Progenitor cell of endocrine pancreas (in vitro differentiated cells): ENCODE data around the gene PLCG1. TPM values are rescaled to one million over a fixed set of nuclear protein-coding genes. Genes with fewer than 3 reads are reported as not detected.

ENCODE experiments used
- DNase-seq: peaks from one replicate; pipeline ENCODE4 v3.0.0; 2021; ENCODE audit warnings: low spot score; ENCODE audit not compliant: unreplicated experiment
- H3K27ac Mint-ChIP-seq: 2 replicates; pipeline ENCODE4 v1.8.0; 2021; ENCODE audit warnings: mild to moderate bottlenecking, moderate library complexity, mixed read lengths
- H3K27me3 Mint-ChIP-seq: 2 replicates; pipeline ENCODE4 v1.8.0; 2021; ENCODE audit warnings: mixed read lengths
- H3K36me3 Mint-ChIP-seq: 2 replicates; pipeline ENCODE4 v1.8.0; 2022; ENCODE audit warnings: mixed read lengths; ENCODE audit not compliant: insufficient read depth
- H3K4me1 Mint-ChIP-seq: 2 replicates; pipeline ENCODE4 v1.8.0; 2021; ENCODE audit warnings: low read depth, mixed read lengths
- H3K4me3 Mint-ChIP-seq: 2 replicates; pipeline ENCODE4 v1.8.0; 2021; ENCODE audit warnings: low read depth, mild to moderate bottlenecking, moderate library complexity, mixed read lengths
- H3K9me3 Mint-ChIP-seq: 2 replicates; pipeline ENCODE4 v1.8.0; 2021; ENCODE audit warnings: low read depth, mixed read lengths
- CTCF ChIP-seq: fragments of 200-600 bp; sonication (generic); IDR thresholded peaks from one replicate; pipeline ENCODE4 v1.5.0; 2021; ENCODE audit warnings: antibody characterized with exemption, mild to moderate bottlenecking; ENCODE audit not compliant: unreplicated experiment
- total RNA-seq: library from RNA; stranded (reverse); gene quantifications from 2 replicates; pipeline ENCODE4 v1.2.1, GENCODE V29; 2021

The PLCG1 gene
- total RNA-seq, 1 donor from 2014 or later, result 395 TPM

GRCh38 chr20:41155261-41155660 lies 17.9 kb downstream of the PLCG1 start:
- no peak for TF ChIP-seq CTCF
- peak overlapping the region; percentile 67 for H3K27ac Mint-ChIP-seq
- no peak overlapping the region for H3K4me3 Mint-ChIP-seq
- H3K27me3 Mint-ChIP-seq, result no peaks in the 10 kb centered on the region
- H3K36me3 Mint-ChIP-seq, result peaks cover 5% of the 10 kb centered on the region
- H3K4me1 Mint-ChIP-seq, result peaks cover 33% of the 10 kb centered on the region
- DNase-seq, result no peak
- no peaks in the 10 kb centered on the region for H3K9me3 Mint-ChIP-seq

- peak overlapping the region; percentile 83 for H3K27ac Mint-ChIP-seq
- H3K36me3 Mint-ChIP-seq, result peaks cover 10% of the 10 kb centered on the region
- TF ChIP-seq CTCF, result no peak
- H3K4me1 Mint-ChIP-seq, result peaks cover 23% of the 10 kb centered on the region
- H3K27me3 Mint-ChIP-seq, result no peaks in the 10 kb centered on the region
- H3K4me3 Mint-ChIP-seq, result no peak overlapping the region
- no peak for DNase-seq
- H3K9me3 Mint-ChIP-seq, result no peaks in the 10 kb centered on the region
These were observed 20.8 kb downstream of the PLCG1 start for GRCh38 chr20:41158082-41158625.

GRCh38 chr20:41159547-41159946 lies 22.2 kb downstream of the PLCG1 start:
- Mint-ChIP-seq H3K27ac (peak overlapping the region; percentile 75), H3K36me3 (peaks cover 16% of the 10 kb centered on the region)

GRCh38 chr20:41160686-41161085 lies 23.3 kb downstream of the PLCG1 start:
- H3K4me1 Mint-ChIP-seq, result peaks cover 20% of the 10 kb centered on the region
- TF ChIP-seq CTCF, result no peak
- H3K9me3 Mint-ChIP-seq, result no peaks in the 10 kb centered on the region
- no peak overlapping the region for H3K27ac Mint-ChIP-seq
- no peak for DNase-seq
- no peak overlapping the region for H3K4me3 Mint-ChIP-seq
- peaks cover 18% of the 10 kb centered on the region for H3K36me3 Mint-ChIP-seq
- H3K27me3 Mint-ChIP-seq, result no peaks in the 10 kb centered on the region

More at GRCh38 chr20:41159547-41159946, 22.2 kb downstream of the PLCG1 start:
- no peak for TF ChIP-seq CTCF
- Mint-ChIP-seq H3K9me3 (no peaks in the 10 kb centered on the region), H3K4me3 (no peak overlapping the region), H3K4me1 (peaks cover 23% of the 10 kb centered on the region), H3K27me3 (no peaks in the 10 kb centered on the region)
- no peak for DNase-seq

- DNase-seq, result no peak
- H3K27ac Mint-ChIP-seq, result no peak overlapping the region
- H3K4me1 Mint-ChIP-seq, result peaks cover 14% of the 10 kb centered on the region
- H3K36me3 Mint-ChIP-seq, result peaks cover 21% of the 10 kb centered on the region
- no peaks in the 10 kb centered on the region for H3K9me3 Mint-ChIP-seq
- H3K4me3 Mint-ChIP-seq, result no peak overlapping the region
- no peak for TF ChIP-seq CTCF
- H3K27me3 Mint-ChIP-seq, result no peaks in the 10 kb centered on the region
These were observed 24.5 kb downstream of the PLCG1 start for GRCh38 chr20:41161886-41162285.
